ENCODE data around the gene FAM117A.

FAM117A gene

GRCh38 chr17:49670641-49671040, 93.3 kb downstream of the FAM117A start:
- H3K4me3 ChIP-seq (ENCODE audit: low read depth, low read length): no peak overlapping the region
- no peak for DNase-seq (ENCODE audit: low read depth)
- TF ChIP-seq POLR2A (IDR thresholded peaks at IDR 0.05; ENCODE audit: extremely low read depth, insufficient read length): no peak
- TF ChIP-seq MYC (IDR thresholded peaks at IDR 0.05; ENCODE audit: low read depth, low read length): no peak
- no peak for TF ChIP-seq CTCF (IDR thresholded peaks at IDR 0.05; ENCODE audit: low read depth, low read length)
- no peak for TF ChIP-seq MAX (IDR thresholded peaks at IDR 0.05; ENCODE audit: low read depth, low read length)

GRCh38 chr17:49670002-49670401, 93.9 kb downstream of the FAM117A start:
- TF ChIP-seq POLR2A (IDR thresholded peaks at IDR 0.05; ENCODE audit: extremely low read depth, insufficient read length): no peak
- no peak for TF ChIP-seq CTCF (IDR thresholded peaks at IDR 0.05; ENCODE audit: low read depth, low read length)
- no peak for TF ChIP-seq MAX (IDR thresholded peaks at IDR 0.05; ENCODE audit: low read depth, low read length)
- no peak for TF ChIP-seq MYC (IDR thresholded peaks at IDR 0.05; ENCODE audit: low read depth, low read length)
- no peak for DNase-seq (ENCODE audit: low read depth)
- no peak overlapping the region for H3K4me3 ChIP-seq (ENCODE audit: low read depth, low read length)

GRCh38 chr17:49667854-49668253, 96.1 kb downstream of the FAM117A start:
- no peak for DNase-seq (ENCODE audit: low read depth)
- no peak overlapping the region for H3K4me3 ChIP-seq (ENCODE audit: low read depth, low read length)
- TF ChIP-seq CTCF (IDR thresholded peaks at IDR 0.05; ENCODE audit: low read depth, low read length) (no peak), POLR2A (IDR thresholded peaks at IDR 0.05; ENCODE audit: extremely low read depth, insufficient read length) (no peak), MAX (IDR thresholded peaks at IDR 0.05; ENCODE audit: low read depth, low read length) (no peak), MYC (IDR thresholded peaks at IDR 0.05; ENCODE audit: low read depth, low read length) (no peak)

GRCh38 chr17:49664706-49665211, 99.2 kb downstream of the FAM117A start:
- no peak overlapping the region for H3K4me3 ChIP-seq (ENCODE audit: low read depth, low read length)
- TF ChIP-seq POLR2A (IDR thresholded peaks at IDR 0.05; ENCODE audit: extremely low read depth, insufficient read length): no peak
- TF ChIP-seq MAX (IDR thresholded peaks at IDR 0.05; ENCODE audit: low read depth, low read length): no peak
- TF ChIP-seq MYC (IDR thresholded peaks at IDR 0.05; ENCODE audit: low read depth, low read length): no peak
- TF ChIP-seq CTCF (IDR thresholded peaks at IDR 0.05; ENCODE audit: low read depth, low read length): no peak
- no peak for DNase-seq (ENCODE audit: low read depth)
